Activated CD4-positive, CD25-positive, alpha-beta regulatory T cell treated with anti-CD3 and anti-CD28 coated beads, Interleukin-2, amount 50 U/mL, for 16 hours (primary cell): ENCODE data around the gene LGALS3BP.
"Not testable (repeated sequence)": the region's sequence is repeated elsewhere in the genome, so short reads cannot be mapped to it uniquely, and the experiment has no call there.

ENCODE experiments used
- DNase-seq: peaks from one replicate; pipeline ENCODE4 v3.0.0-alpha.2; 2020; ENCODE audit warnings: low read depth, low spot score

Gene LGALS3BP

DNA sequence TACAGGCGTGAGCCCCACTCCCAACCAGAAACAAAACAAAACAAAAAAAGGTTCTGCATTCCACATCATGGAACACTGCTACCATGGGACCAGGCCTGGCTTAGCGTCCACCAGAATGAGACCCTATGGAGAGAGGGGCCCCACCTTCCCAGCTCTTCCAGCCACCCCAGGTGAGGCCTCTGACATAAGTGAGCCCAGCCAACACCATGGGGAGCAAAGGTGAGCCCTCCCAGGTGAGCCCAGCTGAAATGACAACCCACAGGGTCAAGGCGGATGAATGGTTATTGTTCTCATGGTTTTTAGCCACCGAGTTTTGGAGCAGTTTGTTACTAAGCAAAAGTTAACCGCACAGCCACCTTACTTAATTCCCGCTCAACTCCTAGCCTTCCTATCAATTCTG, 16.3 kb downstream of the LGALS3BP start:
- DNase-seq: no peak

DNA sequence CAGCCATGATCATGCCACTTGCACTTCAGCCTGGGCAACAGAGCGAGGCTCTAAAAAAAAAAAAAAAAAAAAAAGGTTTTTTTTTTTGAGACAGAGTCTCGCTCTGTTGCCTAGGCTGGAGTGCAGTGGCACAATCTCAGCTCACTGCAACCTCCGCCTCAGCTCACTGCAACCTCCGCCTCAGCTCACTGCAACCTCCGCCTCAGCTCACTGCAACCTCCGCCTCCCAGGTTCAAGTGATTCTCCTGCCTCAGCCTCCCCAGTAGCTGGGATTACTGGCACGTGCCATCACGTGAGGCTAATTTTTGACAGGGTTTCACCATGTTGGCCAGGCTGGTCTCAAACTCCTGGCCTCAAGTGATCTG, 16.8 kb downstream of the LGALS3BP start:
- not testable (repeated sequence) for DNase-seq

DNA sequence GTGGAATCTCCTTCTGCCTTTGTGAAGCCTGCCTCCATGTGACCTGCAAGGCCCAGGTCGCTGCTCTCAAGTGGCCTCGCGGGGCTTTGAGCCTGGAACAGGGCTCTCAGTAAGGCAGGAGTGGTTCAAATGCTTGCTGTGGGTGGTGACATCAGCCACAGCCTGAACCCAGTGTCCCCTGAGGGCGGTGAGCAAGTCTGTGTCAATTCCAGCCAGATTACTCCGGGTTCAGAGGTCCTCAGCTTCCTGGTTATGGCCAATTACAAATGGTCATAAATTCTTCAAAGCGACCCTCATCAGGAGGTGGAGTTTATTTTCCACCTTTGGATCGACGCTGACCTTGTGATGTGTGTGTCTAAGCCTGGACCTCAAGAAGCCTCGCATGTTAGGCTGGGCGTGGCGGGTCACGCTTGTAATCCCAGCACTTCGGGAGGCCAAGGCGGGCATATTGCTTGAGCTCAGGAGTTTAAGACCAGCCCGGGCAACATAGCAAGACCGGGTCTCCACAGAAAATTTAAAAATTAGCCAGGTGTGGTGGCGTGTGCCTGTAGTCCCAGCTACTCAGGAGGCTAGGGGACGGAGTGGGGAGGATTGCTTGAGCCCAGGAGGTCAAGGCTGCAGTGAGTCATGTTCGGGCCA, 17.3 kb downstream of the LGALS3BP start:
- no peak for DNase-seq

DNA sequence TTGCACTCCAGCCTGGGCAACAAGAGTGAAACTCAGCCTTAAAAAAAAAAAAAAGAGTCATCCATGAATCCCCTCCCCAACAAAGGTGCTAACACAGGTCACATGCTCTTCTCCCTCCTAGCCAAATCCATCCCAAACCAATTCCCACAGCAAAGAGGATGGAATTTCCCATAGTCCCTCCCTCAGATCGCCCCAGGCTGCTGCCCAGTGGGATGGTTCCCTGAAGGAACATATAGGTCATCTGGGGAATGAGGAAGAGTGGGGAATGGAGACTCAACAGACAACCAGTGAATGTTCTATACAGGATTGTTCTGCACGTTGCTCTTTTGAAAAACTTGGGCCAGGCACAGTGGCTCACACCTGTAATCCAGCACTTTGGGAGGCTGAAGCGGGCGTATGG, 18.2 kb downstream of the LGALS3BP start:
- no peak for DNase-seq

DNA sequence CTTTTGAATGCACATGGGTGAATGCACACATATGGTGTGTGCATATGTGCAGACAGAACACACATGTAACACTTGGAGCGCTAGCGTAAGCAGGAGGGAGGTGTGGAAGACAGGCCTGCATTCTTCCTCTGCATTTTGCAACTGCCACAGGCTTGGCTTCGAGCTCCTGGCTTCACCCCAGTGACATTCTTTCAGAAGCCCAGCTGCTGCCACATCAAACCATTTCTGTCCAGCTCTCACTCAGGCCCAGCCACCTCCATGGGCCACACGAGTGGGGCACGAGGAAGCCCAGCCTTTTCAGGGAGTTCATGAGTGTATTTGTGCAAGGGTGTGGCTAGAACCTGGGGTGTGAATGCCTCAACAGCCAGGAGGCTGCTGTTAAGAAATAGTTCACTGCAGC, 18.8 kb downstream of the LGALS3BP start:
- no peak for DNase-seq

DNA sequence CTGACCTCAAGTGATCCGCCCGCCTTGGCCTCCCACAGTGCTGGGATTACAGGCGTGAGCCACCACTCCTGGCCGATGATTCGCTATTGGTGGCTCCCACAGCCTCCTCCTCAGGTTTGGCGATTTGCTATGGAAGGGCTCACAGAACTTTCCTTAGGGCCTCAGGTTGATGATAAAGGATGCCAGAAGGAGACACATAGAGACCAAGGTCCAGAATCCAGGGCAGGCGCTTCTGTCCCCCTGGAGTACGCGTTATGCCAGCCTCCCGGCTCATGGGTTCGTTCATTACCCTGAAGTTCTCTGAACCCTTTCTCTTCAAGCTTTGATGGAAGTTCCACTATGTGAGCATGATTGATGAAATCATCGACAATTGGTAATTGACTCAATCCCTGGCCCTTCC, 19.9 kb downstream of the LGALS3BP start:
- DNase-seq: no peak

DNA sequence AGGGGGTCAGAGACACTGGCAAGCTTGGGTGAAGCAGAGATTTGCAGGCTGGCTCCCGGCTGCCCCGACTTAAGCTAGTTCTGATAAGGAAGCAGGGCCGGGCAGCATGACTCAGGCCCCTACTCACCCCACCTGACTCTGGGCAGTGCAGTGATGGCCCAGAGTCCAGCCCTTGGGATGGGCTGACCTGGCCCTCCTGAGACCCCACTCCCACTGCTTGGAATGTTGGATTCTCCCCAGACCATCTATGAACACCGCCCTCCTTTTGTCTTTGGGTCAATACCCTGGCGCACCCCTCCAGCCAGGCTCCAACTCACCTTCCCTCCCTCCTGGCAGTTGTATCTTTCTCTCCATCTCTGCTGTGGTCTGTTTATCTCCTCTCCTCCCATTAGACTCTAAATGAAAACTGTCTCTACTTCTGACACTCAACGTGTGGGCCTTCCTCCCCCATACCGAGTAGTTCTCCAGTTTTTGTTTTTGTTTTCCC, 21.0 kb downstream of the LGALS3BP start:
- no peak for DNase-seq

DNA sequence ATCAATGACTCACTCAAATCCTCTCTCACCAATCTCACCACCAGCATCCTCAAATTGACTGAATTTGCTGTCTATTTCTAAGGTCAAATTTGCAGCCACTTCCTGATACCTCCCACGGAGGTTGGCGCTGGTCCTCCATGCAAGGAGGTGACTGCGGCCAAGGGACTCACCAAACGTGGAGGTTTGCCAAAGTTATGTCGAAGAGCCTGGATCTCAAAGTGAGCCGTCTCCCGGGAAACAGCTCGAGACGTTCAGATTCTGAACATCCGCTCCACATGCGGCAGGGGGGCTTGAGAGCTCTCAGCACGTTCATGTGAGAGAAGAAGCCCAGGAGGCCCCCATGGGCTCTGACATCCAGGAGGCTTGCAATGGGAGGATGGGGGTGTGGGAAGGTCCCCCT, 22.6 kb downstream of the LGALS3BP start:
- DNase-seq: no peak

DNA sequence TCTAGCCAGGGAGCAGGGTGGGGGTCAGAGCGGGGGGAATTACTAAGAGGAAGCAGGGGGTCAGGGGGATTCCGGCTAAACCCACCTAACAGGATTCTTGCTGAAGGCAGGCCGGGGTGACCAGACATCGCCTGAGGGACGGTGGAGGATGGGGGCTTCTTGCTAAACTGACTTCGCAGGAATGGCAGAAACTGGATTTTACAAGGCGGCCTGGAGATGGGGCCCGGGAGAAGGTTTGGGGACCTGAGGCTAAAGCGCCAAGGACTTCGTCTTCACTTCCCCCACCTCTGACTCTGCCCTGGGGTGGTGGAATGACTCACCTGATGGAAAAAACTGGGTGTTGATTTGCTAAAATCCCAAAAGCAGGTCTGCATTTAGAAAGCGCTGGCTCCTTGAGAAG, 23.5 kb downstream of the LGALS3BP start:
- no peak for DNase-seq

DNA sequence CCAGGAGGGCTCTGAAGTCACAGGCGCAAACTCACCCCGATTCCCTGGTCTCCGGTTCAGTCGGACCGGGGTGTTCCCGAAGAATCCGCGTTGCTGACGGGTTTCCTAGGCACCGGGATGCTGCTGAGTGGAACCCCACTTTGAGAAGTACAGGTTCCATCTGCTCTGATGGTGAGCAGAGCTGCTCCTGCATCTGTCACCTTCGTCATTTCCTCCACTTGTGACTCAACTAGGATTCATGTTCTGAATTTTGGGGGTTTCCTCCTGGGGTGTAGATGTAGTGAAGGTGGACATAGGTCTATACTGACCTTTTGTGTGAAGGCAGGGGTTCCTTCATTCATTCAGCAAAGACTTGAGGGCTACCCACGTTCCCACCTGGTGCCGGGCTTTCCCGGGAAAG, 25.0 kb downstream of the LGALS3BP start:
- no peak for DNase-seq

DNA sequence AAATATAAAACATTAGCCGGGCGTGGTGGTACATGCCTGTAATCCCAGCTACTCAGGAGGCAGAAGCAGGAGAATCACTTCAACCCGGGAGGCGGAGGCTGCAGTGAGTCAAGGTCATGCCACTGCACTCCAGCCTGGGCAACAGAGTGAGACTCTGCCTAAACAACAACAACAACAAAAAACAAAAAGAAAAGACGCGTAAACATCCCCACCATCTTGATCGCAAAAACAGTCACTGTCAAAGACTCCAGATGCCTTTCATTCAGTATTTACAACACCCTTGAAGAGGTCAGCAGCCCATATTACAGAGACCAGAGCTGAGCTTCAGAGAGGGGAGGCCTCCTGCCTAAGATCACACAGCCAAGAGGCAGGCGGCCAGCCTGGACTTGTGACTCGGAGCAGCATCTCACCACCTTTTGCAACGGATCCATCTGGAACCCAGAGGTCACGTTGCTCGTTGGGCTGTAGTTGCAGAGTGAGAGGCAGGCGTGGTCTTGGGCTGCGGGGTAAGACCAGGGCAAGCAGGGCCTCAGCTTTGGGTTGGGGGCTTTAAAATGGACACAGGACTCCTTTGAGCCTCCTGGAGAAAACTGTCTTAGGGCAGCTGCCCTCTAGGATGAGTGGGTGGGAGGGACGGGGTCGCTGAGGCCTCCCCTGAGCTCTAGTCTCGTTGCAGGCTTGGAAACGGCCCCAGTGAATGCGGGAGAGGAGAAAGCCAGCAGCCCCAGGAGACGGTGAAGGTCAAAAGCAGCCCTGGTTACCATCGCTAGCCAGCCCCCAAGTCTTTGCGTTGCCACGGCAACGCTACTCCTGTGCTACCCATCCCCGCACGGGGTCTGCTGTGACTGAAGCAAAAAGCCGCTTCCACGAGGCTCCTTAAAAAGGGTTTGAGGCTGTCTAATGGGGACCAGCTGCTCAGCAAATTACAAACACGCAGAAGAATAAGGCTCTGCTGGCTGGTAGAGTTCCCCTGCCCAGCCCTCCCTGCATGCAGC, 26.1 kb downstream of the LGALS3BP start:
- no peak for DNase-seq

DNA sequence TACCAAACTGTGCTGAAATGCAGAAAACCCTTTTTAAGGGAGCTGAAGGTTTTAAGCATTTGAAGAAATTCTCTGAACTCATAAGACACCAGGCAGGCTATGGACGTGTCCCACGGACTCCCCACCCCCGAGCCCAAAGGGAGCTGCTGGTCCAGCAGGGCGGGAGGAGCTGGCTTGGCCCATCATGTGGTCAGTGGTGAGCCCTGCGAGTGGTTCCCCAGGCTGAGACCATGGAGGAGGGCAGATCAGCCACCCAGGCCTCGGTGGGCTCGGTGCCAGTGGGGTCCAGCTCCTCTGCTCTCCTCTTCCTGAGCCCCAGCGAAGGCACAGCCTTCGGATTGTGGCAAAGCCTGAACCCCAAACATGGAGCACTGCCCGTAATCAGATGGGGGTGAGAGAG, 27.0 kb downstream of the LGALS3BP start:
- no peak for DNase-seq

DNA sequence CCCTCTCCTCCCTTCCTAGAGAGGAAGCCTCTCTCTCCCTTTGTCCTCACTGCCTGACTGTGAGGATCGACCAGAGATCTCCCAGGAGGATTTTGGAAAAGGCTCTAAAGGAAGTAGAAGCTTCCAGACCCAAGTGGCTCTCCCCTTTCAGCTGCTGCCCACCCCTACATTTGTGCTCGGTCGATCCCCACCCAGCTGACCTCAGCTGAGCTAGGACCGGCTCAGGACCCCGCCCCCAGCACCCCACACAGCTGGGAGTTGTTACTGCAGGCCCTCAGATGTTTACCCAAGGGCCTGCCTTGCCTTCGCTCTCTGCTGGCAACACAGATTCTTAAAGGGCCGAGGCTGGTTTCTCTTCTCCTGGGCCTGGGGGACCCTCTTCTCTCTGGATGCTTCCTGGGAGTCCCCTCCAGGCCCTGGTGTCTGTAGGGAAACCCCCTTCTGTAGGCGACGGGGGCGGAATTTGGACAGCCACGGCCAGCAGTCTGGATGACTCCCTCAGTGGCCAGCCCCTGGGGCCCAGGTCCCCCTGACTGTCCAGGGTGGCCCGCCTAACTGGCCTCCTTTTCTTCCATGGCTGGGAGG, 27.7 kb downstream of the LGALS3BP start:
- DNase-seq: no peak

DNA sequence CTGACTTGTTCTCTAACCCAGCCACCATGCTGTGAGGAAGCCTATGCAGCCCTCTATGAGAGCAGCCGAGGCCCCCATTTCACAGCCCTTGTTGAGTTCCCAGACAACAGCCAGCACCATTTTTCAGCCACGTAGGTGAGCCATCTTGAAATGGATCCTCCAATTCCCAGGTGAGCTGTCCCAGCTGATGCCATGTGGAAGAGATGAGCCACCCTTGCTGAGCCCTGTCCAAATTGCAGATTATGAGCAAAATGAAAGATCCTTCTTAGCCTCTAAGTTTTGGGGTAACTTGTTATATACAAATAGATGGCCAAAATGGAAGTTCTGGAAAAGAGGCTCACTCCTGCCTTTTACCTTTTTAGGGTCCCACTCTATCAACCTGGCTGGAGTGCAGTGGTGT, 28.9 kb downstream of the LGALS3BP start:
- no peak for DNase-seq

DNA sequence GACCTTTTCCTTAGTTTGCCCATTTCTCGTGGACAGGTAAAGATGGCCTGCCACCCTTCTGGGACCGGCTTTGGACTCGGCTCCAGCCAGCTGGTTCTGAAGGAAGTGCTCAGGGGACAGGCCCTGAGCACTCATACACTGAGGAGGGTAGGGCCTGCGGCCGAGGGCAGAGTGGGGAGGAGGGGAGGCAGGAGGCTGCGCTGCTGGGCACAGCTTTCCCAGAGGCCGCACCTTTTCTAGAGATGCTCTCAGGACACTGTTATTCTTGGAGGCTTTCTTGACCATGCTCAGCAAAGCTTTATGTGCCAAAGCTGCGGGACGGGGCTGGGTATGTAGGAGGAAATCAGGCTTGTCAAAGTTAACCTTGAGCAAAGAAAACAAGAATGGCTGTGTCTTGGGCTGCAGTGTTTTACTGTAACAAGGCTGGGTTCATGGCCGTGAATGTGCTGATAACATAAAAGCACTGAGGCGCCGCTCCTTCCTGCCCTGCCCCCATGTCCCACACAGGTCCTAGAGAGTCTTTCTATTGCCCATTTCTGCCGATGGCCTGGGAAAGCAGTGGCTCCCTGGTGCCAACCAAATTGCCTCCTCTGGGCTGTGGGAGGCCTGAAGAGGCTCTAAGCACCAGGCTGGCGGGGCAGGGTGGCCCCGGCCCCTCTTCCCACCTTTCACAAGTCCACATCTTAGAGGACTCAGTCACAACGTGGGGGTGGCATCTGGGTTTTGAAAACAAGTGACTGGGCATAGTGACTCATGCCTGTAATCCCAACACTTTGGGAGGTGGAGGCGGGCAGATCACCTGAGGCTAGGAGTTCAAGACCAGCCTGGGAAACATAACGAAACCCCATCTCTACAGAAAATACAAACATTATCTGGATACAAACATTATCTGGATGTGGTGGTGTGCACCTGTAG, 32.2 kb downstream of the LGALS3BP start:
- DNase-seq: no peak

DNA sequence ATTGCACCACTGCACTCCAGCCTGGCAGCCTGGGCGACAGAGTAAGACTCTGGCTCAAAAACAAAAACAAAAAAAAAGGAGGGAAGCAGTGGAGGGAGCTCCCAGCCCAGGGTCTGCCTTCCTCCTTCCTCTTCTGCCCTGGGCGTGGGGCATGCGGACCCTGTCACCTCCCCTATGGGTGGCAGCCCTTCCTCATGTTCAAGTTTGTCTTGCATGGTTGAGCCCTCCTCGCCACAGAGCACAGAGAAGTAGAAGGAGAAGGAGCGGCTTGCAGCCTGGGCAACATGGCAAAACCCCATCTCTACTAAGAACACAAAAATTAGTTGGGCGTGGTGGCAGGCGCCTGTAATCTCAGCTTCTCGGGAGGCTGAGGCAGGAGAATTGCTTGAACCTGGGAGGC, 33.1 kb downstream of the LGALS3BP start:
- DNase-seq: no peak

DNA sequence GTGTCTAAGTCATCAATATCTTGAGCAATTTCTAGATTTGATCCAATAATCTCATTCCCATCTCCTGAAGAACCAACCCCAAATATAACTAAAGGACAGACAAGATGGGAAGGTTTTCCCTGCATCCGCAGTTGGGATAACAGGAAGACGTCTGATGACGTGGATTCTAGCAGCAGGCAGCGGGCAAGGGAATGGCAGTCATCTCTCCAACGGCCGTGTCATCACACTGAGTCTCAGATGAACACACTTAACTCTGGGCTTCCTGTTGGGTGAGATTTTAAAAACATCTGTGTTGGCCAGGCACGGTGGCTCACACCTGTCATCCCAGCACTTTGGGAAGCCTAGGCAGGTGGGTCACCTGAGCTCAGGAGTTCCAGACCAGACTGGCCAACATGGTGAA, 33.6 kb downstream of the LGALS3BP start:
- no peak for DNase-seq

DNA sequence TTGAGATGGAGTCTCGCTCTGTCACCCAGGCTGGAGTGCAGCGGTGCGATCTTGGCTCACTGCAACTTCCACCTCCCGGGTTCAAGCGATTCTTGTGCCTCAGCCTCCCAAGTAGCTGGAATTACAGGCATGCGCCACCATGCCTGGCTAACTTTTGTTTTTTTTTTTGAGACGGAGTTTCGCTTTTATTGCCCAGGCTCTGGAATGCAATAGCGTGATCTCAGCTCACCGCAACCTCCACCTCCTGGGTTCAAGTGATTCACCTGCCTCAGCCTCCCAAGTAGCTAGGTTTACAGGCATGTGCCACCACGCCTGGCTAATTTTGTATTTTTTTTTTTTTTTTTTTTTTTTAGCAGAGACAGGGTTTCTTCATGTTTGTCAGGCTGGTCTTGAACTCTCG, 34.3 kb downstream of the LGALS3BP start:
- not testable (repeated sequence) for DNase-seq

DNA sequence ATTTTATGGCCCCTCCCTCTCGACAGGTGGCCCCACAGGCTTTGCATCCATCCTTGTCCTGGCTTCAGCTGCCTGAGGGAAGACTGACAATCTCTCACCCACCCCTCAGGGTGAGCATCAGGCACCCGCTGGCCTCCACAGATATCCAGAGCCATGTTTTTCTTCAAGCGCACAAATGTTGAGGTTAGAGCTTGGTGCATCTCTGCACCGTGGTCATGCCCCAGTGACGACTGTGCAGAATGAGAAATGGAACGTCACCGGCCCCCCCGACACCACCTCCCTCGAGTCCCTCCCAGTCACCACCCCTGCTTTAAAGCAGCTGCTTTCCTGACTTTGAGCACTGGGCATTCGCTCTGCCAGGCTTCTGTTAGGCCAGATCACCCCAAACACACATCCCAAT, 34.8 kb downstream of the LGALS3BP start:
- DNase-seq: no peak

DNA sequence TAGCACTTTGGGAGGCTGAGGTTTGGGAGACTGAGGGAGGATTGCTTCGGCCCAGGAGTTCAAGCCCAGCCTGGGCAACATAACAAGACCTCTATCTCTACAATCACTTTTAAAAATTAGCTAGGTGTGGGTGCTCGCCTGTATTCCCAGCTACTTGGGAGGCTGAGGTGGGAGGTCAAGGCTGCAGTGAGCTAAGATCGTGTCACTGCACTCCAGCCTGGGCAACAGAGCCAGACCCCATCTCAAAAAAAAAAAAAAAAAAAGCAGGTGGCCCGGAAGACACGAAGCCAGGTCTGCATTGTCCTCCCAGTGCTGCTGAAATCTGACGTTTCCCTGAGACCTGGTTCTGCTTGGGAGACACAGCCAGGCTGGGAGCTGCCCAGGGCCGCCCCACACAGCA, 35.7 kb downstream of the LGALS3BP start:
- no peak for DNase-seq

DNA sequence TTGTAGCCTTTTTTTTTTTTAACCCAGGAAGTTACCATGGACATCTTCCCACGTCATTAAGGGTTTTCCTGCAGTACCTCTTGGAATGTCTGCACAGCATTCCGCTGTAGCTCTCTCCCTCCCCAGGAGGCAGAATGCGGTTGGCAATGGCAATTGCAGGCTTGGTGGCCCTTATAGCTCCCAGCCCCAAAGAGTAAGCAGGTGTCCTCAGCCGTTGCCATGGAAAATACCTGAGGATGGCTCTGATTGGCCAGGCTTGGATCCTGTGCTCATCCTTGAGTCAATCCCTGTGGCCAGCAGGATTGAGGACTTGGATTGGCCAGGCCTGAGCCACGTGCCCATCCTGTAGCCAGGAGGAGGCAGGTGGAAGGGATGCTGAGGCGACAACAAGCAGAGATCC, 39.0 kb downstream of the LGALS3BP start:
- no peak for DNase-seq

DNA sequence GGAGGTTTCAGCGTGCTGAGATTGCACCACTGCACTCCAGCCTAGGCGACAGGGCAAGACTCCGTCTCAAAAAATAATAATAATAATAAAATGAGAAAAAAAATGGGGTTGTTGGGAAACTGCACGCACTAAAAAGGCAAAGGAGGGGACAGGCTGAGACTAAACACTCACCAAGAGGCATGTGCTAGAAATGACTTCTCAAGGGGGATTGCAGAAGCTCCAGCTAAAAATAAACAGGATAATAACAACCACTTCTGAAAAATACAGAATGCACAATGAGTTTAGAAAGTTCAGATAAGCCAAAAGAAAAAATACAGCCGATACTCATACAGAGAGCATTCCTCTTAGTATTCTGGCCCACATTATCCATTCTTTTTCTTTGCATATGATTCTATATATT, 39.5 kb downstream of the LGALS3BP start:
- DNase-seq: no peak
